Right lobe of liver (tissue), 4 donors: ENCODE measurements around the gene DNAI7.

Experiments
- POLR2A ChIP-seq: fragments of 450-650 bp; IDR thresholded peaks from one replicate; pipeline ENCODE4 v1.6.1; 2017; ENCODE audit warnings: antibody characterized with exemption, mild to moderate bottlenecking
- TF ChIP-seq, protein P1 (sequence below), 4 donors: fragments of 200-600 bp in 3 of 4; fragments of 450-650 bp in 1 of 4; IDR thresholded peaks; one replicate each; pipeline versions ENCODE4 v1.5.1 to v1.8.0; 2016 to 2022; ENCODE audit warnings: antibody characterized with exemption in 4 of 4, mild to moderate bottlenecking in 2 of 4
- donor health status: DM: no; HTN: no; CAD: no.
- donor health status: DM: no; HTN: no; CAD: no.
- donor health status: DM: no; HTN: yes; CAD: no.

DNA sequence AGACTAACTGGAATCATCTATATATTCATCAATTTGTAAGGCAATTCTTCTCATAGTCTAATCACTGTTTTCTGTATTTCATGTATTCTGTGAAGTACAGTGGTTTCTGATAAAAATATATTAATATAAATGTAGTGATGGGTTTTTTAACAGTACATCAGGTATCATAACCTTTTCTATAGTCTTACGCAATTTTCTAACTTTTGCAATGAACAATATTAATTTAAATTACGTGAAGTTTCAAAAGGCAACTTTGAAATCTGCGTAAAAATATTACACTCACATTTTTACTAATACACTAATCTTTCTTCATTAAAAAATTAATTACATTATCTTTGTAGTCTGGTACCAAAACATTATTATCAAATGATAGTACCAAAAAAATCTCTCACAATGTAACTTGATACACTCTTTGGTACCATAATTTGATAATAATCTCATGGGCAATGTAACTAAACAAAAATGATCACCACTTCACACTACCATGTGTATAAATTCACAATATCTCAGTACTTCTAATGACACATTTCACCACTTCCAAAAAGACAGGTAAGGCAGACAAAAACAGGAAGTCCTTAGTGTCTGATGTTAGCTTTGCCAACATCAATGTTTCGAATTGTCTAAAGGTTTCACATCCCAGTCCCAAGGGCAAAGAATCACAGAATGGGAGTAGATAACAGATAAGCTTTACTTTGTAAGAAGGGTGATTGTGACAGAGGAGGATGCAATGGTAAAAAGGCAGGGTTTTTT lies 8.7 kb downstream of the DNAI7 start:
- TF ChIP-seq, protein P1, sequence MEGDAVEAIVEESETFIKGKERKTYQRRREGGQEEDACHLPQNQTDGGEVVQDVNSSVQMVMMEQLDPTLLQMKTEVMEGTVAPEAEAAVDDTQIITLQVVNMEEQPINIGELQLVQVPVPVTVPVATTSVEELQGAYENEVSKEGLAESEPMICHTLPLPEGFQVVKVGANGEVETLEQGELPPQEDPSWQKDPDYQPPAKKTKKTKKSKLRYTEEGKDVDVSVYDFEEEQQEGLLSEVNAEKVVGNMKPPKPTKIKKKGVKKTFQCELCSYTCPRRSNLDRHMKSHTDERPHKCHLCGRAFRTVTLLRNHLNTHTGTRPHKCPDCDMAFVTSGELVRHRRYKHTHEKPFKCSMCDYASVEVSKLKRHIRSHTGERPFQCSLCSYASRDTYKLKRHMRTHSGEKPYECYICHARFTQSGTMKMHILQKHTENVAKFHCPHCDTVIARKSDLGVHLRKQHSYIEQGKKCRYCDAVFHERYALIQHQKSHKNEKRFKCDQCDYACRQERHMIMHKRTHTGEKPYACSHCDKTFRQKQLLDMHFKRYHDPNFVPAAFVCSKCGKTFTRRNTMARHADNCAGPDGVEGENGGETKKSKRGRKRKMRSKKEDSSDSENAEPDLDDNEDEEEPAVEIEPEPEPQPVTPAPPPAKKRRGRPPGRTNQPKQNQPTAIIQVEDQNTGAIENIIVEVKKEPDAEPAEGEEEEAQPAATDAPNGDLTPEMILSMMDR (IDR thresholded peaks at IDR 0.05), result no peak
- TF ChIP-seq POLR2A, result no peak
